Activated CD4-positive, CD25-positive, alpha-beta regulatory T cell (primary cell): Measurements from ENCODE around the gene LRCH1.
A peak's percentile ranks its signal among the peaks of the same experiment; 100 is the strongest.
"Not testable (repeated sequence)": the region's sequence is repeated elsewhere in the genome, so short reads cannot be mapped to it uniquely, and the experiment has no call there.

ENCODE experiments used
- DNase-seq, 4 experiments: peaks; one replicate each; lab custom pipeline; 2025; lab: John Stamatoyannopoulos, UW

Gene LRCH1

GRCh38 chr13:46552889-46553520, at the start of gene LRCH1:
LRCH1 (plus strand) TSS chr13:46553170; CDS start chr13:46553397, 227 bp downstream.
- peak; percentile 67 to 77 (median 70) for DNase-seq

- DNase-seq: no peak
Measured at GRCh38 chr13:46504036-46504435, 48.9 kb upstream of the LRCH1 start.

DNA sequence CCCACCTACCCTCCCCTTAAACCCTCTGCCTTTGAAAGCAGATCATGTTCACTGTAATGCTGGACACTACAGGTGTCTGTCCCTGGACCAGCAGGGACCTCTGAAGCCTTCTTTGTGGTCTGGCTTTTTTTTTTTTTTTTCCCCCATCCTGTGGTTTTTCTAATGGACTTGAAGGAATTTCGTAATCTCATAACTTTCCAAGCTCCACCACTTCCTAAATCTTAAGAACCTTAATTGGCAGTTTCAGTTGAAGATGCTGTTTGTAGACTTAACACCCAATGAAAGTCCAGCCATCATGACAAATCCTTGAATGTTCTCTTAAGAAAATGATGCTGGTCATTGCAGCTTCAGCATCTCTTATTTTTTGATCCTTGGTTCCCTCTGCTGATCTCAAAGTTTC, 45.0 kb upstream of the LRCH1 start:
- DNase-seq: no peak

DNA sequence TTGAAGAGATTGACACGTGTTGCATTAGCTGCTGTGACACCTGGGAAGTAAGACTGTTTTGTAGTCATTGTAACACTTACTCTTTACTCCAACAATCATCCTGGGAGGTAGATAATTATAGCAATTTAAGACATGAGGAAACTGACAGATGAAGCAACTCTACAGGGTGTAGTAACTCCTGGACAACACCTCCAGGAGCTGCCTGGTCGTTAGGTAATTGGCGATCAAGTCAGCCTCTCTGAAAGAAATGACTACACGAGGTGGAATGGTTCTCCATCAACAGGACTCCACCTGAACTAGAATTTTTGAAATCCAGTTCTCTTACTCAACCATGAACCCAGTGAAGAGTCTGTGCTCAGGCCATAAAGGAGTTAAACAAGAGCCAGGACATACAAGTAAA, 43.0 kb upstream of the LRCH1 start:
- DNase-seq: no peak

DNA sequence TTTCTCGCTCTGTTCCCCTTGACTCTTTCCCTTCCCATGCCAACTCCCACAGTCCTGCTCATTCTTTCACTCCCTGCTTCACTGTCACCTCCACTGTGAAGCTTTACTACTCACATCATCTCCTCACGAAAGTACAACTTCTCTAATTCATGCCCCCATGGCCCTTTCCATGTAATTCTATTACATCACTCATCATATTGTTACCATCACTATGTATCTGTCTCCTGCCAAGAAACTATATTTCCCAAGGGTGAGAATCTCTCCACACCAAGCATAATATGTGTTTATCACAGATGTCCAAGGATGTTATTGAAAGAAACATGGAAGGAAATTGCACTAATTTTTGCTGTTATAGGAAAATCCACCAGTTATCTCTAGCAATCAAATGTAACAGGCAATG, 37.2 kb upstream of the LRCH1 start:
- no peak for DNase-seq

GRCh38 chr13:46516599-46517338, 36.2 kb upstream of the LRCH1 start:
- DNase-seq: no peak

DNA sequence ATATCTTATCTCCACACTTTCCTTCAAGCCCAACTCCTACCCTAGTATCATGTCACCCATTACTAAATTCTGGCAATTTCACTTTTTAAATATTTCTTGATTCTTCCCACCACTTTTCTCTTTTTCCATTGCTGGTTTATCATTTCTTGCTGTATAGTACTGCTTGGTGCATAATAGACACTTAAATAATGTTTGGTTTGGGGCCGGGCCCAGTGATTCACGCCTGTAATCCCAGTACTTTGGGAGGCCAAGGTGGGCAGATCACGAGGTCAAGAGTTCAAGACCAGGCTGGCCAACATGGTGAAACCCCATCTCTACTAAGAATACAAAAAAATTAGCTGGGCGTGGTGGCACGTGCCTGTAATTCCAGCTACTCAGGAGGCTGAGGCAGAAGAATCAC, 35.2 kb upstream of the LRCH1 start:
- not testable (repeated sequence) for DNase-seq

GRCh38 chr13:46519182-46519581, 33.8 kb upstream of the LRCH1 start:
- no peak for DNase-seq

GRCh38 chr13:46520166-46520565, 32.8 kb upstream of the LRCH1 start:
- no peak for DNase-seq

DNA sequence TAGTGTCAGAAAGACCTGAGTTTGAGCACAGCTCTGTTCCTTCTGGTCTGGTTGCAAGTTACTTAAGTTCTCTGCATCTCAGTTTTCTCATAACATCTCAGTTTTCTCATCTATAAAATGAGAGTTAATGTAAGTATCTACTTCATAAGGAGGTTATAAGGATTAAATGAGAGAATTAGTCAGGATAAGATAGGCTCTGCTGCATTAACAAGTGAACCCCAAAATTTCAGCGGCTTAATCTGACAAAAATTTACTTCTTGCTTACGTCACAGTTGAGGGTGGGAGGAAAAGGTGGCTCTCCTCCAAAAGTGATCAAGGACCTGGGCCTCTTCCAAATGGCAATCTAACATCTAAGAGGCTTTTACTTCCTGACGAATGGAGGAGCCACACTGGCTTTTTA, 31.5 kb upstream of the LRCH1 start:
- no peak for DNase-seq

DNA sequence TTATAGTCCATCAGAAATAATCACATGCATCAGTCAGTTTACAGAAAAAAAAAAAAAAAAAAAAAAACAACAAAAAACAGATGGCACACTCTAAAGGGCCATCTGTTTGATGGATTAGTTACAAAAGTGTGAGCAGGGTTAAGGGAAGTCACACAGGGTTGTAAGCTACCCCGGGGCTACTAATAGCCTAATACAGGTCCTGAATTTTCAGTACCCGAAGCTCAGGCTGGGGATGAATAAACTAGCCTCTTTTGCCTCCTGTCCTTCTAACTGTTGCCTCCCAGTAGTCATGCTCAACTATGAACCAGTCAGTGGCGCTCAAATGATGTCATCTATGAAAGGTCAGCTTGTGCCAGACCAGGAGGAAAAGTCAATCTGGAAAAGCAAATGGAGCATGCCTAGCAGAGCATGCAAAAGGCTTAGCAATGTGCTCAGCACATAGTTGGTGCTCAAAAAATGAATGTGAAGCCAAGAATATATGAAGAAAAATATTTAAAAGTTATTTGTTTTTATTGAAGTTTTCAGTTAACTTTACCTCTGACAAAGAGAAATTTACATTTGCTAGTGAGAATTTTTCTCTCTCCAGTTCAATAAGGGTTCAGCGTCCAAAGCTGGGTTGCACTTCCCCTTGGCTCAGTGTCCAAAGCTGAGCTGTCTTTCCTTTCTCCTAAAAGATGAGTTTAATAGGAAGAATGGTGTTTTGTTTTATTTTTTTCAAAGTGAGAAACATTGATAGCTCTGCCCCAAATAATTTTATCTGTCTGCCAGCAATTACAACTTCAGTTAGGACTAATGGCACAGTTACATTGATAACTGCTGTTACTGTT, 30.8 kb upstream of the LRCH1 start:
- DNase-seq: no peak

DNA sequence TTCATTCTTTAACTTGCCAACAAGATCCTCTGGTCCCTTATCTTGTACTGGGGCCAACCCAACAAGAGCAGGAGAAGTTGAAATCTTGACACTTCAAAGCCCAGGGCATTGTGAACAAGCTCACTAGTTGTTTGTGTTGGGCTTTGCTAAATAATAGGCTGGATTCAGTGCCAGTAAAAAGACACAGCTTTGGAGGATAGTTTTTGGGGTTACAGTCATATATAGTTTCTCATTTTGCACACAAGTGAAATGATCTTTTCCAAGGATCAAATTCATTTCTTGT, 30.3 kb upstream of the LRCH1 start:
- DNase-seq: no peak

GRCh38 chr13:46523972-46524752, 28.8 kb upstream of the LRCH1 start:
- DNase-seq: no peak

DNA sequence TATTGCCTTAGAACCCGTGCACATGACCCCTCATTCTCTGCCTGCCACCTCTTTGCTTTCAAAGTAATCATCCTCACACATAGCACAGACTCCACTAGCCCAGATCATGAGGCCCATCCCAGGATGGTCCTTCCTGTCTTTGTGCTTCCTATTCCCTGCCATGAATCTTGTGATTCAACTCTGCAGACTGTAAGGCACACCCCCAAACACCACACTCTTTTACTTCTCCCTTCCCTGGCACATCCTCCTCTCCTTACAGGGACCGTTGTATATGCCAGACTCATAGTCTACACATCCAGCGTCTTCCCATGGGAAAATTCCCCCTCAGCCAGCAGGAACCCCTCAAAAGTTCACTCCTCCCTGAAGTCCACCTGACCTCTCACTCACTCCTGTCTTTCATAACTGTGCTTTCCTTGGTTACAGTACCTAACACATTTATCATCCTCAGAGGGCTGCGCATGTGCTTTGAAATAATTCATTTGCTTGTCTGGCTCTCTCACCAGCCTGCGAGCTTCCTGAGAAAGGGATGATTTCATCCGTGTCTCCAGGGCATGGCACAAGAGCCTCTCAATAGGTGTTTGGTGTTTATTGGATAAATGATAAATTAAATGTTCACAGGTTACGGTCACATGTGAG, 26.8 kb upstream of the LRCH1 start:
- no peak for DNase-seq

DNA sequence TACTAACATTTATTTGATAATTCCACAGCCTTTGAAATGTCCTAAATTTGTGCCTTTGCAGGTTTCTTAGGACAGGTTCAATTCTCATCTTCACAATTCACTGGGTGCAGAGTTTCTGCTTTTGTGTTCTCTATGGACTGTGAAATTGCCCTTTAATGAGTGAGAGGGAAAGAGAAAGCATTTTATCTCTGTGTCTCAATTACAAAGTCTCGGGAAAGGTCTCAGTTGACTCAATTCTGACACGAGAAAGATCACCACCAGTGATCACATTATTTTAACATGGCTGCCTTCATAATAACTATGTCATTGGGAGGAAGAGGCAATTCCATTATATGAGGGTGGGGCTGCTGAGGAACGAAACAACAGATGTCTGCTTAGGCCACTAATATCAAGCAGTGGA, 26.2 kb upstream of the LRCH1 start:
- no peak for DNase-seq

- DNase-seq: no peak
Measured at GRCh38 chr13:46527237-46527636, 25.7 kb upstream of the LRCH1 start.

DNA sequence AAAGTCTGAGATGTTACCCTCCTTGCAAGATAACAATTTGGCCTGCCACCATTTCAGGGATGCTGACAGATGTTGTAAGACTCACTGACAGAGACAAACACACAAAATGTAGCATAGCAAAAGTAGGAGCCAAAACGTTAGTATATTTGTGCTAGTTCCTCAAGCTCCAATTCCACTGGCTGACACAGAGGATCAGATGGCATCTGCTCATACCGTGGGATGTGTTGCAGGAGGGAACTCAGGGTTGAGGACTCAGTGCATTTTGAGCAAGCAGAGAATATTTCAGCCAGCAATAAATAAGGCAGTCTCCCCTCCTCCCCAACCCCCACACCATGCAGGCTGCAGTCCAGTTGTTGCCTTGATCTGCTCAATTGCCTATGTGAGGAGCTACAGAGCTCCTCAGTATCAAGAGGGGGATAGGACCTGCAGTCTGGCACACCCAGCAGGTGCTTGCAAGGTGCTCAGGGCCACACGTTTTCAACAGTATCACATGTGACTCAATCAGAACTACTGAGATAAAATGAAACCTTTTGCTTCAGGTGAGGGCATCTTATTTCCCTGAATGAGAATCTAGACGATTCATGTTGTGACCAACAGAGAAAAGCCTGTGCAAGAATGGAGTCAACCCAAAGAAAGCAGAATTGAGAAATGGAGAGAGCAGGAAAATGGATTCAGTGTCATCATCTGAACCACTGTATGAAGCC, 23.6 kb upstream of the LRCH1 start:
- DNase-seq: no peak

- no peak for DNase-seq
Measured at GRCh38 chr13:46530084-46530935, 22.7 kb upstream of the LRCH1 start.

DNA sequence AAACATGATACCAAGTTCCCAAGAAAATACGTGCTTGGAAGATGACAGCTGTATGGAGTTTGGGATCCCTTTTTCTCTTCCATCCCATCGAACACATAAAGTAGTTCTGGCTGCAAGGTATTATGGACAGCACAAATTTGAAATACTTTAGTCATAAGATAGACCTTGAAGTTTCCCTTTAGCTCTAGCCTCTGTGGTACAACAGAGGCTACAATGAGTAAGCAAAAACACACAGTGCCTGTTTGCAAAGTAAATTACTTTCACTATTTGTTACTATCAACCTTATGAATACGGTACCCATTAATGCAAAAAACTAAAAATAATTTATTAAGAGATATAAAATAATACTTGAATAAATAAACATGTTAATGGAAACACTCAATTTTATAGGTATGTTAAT, 21.0 kb upstream of the LRCH1 start:
- DNase-seq: no peak

DNA sequence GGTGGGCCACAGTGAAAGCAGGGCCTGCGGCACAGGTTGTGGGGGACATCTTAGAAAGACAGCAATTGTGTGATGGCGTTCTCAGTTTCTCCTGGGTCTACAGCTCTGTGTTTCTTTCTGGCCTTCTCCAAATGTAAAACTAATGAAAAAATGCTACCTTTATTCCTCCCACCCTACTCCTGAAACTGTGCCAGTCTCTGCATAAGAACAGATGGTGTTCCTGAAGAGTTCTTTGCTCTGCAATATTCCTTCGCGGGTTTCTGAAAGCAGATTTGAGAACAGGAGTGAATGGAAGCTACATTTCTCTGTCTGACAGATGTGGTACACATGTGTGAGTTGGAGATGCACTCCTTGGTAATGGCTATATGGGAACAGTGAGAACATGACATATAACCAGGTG, 18.0 kb upstream of the LRCH1 start:
- DNase-seq: no peak
